CD4-positive, alpha-beta T cell treated with Interferon gamma for 1 hour (primary cell): Measurements from ENCODE around the gene TCTN2.

ENCODE experiments used
- DNase-seq: peaks from one replicate; pipeline ENCODE4 v3.0.0-alpha.2; 2020

TCTN2 gene

DNA sequence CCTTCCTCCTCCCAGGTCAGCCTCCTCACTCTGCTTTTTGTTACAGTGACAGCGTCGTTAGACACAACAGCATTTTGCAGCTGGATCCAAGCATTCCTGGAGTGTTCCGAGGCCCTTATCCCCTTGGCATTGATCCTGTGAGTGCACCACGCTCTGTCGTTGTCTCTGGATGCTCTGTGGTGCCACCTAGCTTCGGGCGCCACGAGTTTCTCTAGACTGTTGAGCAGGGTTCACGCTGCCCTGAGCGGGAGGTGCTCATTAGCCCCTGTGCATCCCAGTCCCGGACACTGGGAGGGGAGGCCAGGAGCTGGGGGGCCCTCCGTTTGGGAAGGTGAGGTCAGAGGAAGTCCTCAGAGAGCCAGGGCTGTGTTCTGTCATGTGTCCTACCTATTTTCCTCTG is 73.9 kb downstream of the TCTN2 start:
- no peak for DNase-seq

DNA sequence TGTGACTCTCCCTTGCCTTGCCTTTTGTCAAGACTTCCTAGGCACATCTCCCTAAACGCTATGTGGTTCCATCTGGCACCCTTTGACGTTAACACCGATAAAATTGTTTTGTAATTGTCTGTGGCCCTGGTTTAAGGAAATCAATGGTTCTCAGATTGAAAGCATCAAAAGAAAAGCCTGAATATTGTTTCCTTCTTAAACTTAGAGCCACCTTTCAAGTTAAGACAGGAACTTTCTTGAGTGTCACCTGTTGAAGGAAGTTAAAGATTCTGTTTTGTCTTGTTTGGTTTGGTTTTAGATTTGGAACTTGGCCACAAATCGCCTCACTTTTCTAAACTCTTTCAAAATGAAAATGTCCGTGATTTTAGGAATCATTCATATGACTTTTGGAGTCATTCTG is 76.4 kb downstream of the TCTN2 start:
- DNase-seq, result no peak

DNA sequence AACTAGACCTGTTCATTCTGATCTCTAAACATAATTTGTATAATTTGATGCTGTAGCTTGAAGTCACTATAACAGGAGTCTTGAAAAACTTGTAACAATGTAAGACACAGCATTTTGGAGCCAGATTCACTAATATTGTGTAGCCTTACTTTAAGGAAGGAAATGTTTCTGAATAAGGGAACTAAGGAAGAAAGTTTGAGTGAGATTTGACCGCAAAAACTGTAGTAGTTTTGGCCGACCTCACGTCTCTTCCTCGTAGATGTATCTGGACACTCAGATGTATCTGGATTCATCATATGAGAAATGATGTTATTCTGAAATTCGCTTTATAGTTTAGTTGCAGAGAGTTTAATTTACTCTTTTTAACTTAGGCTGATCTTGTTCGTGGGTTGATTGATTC is 77.2 kb downstream of the TCTN2 start:
- no peak for DNase-seq

DNA sequence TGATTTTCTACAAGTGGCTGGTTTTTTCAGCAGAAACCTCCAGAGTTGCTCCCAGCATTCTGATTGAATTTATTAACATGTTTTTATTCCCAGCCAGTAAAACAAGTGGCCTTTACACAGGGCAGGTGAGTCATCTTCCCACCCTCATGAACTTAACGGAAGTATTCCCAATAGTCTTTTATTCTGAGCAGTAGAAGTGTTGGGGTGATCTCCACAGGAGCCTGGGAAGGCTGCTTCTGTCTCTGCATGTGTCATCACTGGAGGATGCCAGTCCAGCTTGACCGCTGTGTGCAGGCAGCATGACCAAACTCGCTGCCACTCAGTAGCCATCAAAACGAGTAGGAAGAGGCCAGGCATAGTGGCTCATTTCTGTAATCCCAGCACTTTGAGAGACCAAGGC is 77.7 kb downstream of the TCTN2 start:
- DNase-seq, result no peak

DNA sequence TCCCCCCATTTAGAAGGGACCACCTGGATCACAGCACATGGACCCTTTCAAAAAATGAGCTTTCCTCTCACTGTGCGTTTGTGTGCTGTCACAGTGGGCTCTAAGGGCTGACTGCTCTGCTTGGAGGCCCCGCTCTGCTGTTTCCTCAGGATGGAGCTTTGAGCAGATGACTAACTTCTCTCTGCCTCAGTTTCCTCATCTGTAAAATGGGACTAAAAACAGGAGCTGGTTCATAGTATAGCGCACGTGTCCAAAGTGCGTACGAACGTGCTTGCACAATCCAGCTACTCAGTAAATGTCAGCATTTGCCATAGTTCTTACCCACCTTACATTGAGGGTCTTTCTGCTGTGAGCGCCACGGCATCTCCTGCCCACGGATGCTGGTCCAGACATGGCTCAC is 78.4 kb downstream of the TCTN2 start:
- DNase-seq, result no peak

DNA sequence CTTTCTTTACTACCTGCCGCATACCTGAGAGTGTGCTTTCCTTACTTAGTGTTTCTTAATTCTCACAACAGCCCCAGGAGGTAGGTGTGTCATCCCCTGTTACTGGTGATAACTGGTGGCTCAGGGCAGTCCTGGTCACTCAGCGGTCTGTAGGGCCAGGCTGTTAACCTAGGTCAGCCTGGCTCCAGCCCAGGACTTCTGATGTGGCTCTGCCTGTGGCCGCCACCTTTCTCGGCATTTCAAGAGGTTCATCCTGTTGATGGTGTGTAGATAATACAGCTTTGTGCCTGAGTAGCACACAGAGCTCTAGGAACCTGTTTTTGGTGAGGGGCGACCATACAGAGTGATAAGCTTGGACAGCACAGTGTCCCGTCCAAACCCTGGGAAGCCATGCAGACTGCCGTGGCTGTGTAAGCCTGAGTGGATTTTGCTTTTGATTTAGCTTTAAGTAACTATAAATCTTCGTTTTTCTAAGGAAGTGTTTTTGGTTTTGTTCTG is 79.3 kb downstream of the TCTN2 start:
- DNase-seq, result no peak

DNA sequence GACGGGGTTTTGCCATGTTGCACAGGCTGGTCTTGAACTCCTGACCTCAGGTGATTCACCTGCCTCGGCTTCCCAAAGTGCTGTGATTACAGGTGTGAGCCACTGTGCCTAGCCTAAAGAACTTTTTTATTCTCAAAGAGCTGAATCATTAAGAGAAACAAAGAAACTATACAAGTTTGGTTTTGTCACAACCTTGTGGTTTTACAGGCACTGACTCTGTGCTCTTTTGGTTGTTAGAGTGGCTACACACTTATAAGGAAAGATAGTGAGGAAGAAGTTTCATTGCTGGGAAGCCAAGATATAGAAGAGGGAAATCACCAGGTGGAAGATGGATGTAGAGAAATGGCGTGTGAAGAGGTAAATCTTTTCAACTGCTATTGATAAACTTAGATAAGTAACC is 81.1 kb downstream of the TCTN2 start:
- no peak for DNase-seq

DNA sequence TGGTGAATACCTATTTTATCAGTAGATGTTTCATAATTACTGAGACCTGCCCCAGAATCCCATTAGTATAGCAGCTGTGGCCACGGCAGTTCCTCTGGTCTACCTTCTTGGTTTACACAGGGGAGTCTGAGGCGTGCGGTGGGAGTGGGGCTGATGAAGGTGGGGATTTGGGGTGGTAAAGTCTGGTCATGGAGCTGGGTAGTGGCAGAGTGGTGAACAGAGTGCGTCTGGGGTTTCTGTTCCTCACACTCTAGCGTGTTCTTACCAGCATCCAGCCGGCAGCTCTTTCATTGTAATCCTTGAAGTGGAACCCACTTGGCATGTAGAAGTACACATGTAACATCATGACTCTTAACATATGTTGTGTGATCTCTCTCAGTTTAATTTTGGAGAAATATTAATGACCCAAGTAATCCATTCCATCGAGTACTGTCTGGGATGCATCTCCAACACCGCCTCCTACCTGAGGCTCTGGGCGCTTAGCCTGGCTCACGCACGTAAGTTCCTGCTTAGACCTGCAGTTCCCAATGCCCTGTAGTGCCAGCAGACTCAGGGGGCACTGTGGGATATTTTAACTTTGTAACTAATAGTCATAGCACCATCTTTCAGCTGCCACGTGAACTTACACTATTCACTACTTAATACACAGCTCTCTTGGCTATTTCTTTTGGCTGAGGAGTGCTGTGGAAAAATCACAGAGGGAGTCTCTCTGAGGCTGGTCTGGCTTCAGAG is 83.3 kb downstream of the TCTN2 start:
- DNase-seq, result no peak

DNA sequence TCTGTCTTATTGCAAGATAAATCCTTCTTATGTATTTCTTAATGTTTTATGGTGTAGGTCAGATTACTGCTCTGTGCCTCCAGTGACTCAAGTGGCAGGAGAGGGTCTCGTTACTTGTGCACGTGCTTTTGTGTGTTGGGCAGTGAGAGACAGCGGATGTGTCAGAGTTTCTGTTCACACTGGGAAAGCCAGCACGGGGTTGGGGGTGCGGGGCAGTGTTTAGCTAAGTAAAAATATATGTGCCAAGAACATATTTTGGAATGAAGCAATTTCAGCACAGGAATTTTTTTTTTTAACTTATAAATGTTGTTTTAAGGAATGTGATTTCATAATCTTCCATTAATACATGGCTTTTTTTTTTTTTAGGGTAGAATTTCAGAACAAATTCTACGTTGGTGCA is 86.6 kb downstream of the TCTN2 start:
- no peak for DNase-seq
